ENCODE data around the gene CTSG. TPM values are rescaled to one million over a fixed set of nuclear protein-coding genes. Genes with fewer than 3 reads are reported as not detected.
"Not testable (repeated sequence)": the region's sequence is repeated elsewhere in the genome, so short reads cannot be mapped to it uniquely, and the experiment has no call there.

Gene CTSG
- total and polyA plus RNA-seq, 2 experiments from 2014 or later, result not detected

- DNase-seq, result peak; percentile 40
- no peaks in the 10 kb centered on the region for H3K79me2 ChIP-seq (ENCODE audit: insufficient read depth)
- in situ Hi-C loops (cut with MboI), result no loop called here
- no peak overlapping the region for H3K4me3 ChIP-seq
- H3K9me2 ChIP-seq (ENCODE audit: insufficient read depth), result no peaks in the 10 kb centered on the region
- no peaks in the 10 kb centered on the region for H4K20me1 ChIP-seq (ENCODE audit: insufficient read depth)
- no peaks in the 10 kb centered on the region for H3F3A ChIP-seq (ENCODE audit: insufficient read depth)
- H3K4me1 ChIP-seq (ENCODE audit: insufficient read depth), result no peaks in the 10 kb centered on the region
- H3K27me3 ChIP-seq (replicated peaks; ENCODE audit: insufficient read depth), result no peaks in the 10 kb centered on the region
- H3K9ac ChIP-seq, result no peak overlapping the region
- no peaks in the 10 kb centered on the region for H3K36me3 ChIP-seq (ENCODE audit: low read depth)
- no peak overlapping the region for H2AFZ ChIP-seq
- 9 to 14% methylated on average over 3 of the region's 3 CpGs for WGBS, 2 experiments (ENCODE audit: low coverage in 1 of 2, low lambda C conversion rate in 2 of 2, missing lambda C conversion rate in 2 of 2)
- H3K9me3 ChIP-seq (ENCODE audit: low read depth), result no peaks in the 10 kb centered on the region
- H3K27ac ChIP-seq, result no peak overlapping the region
- TF ChIP-seq EZH2 (IDR thresholded peaks at IDR 0.05; ENCODE audit: insufficient read depth, poor library complexity, severe bottlenecking), result no peak
- TF ChIP-seq EZH2phosphoT487 (IDR thresholded peaks at IDR 0.05; ENCODE audit: insufficient read depth, low read depth), result no peak
- H3K4me2 ChIP-seq (ENCODE audit: unreplicated experiment), result no peak overlapping the region
Observed at GRCh38 chr14:24605435-24606190, 29.6 kb upstream of the CTSG start.

- TF ChIP-seq EZH2phosphoT487 (IDR thresholded peaks at IDR 0.05; ENCODE audit: insufficient read depth, low read depth) (no peak), EZH2 (IDR thresholded peaks at IDR 0.05; ENCODE audit: insufficient read depth, poor library complexity, severe bottlenecking) (no peak)
- no peaks in the 10 kb centered on the region for H3K79me2 ChIP-seq (ENCODE audit: insufficient read depth)
- DNase-seq, result no peak
- H3F3A ChIP-seq (ENCODE audit: insufficient read depth), result no peaks in the 10 kb centered on the region
- in situ Hi-C loops (cut with MboI), result no loop called here
- H3K36me3 ChIP-seq (ENCODE audit: low read depth), result no peaks in the 10 kb centered on the region
- no peaks in the 10 kb centered on the region for H3K4me1 ChIP-seq (ENCODE audit: insufficient read depth)
- H3K9ac ChIP-seq, result no peak overlapping the region
- no peak overlapping the region for H3K4me3 ChIP-seq
- no peaks in the 10 kb centered on the region for H3K9me2 ChIP-seq (ENCODE audit: insufficient read depth)
- no peaks in the 10 kb centered on the region for H4K20me1 ChIP-seq (ENCODE audit: insufficient read depth)
- no peak overlapping the region for H3K4me2 ChIP-seq (ENCODE audit: unreplicated experiment)
- H3K27me3 ChIP-seq (replicated peaks; ENCODE audit: insufficient read depth), result no peaks in the 10 kb centered on the region
- H3K9me3 ChIP-seq (ENCODE audit: low read depth), result no peaks in the 10 kb centered on the region
- H3K27ac ChIP-seq, result no peak overlapping the region
- no peak overlapping the region for H2AFZ ChIP-seq
Observed at GRCh38 chr14:24597403-24597802, 21.4 kb upstream of the CTSG start.

- Histone ChIP-seq H3K36me3 (ENCODE audit: low read depth) (no peaks in the 10 kb centered on the region), H3K4me2 (ENCODE audit: unreplicated experiment) (no peak overlapping the region), H2AFZ (no peak overlapping the region), H3K9ac (no peak overlapping the region), H3K9me3 (ENCODE audit: low read depth) (no peaks in the 10 kb centered on the region), H3K9me2 (ENCODE audit: insufficient read depth) (no peaks in the 10 kb centered on the region), H3K27ac (no peak overlapping the region), H3F3A (ENCODE audit: insufficient read depth) (no peaks in the 10 kb centered on the region), H3K27me3 (replicated peaks; ENCODE audit: insufficient read depth) (no peaks in the 10 kb centered on the region), H4K20me1 (ENCODE audit: insufficient read depth) (no peaks in the 10 kb centered on the region), H3K79me2 (ENCODE audit: insufficient read depth) (no peaks in the 10 kb centered on the region), H3K4me3 (no peak overlapping the region), H3K4me1 (ENCODE audit: insufficient read depth) (no peaks in the 10 kb centered on the region)
- 36 to 47% methylated on average over 3 of the region's 3 CpGs for WGBS, 2 experiments (ENCODE audit: low coverage in 1 of 2, low lambda C conversion rate in 2 of 2, missing lambda C conversion rate in 2 of 2)
- TF ChIP-seq EZH2 (IDR thresholded peaks at IDR 0.05; ENCODE audit: insufficient read depth, poor library complexity, severe bottlenecking), result no peak
- TF ChIP-seq EZH2phosphoT487 (IDR thresholded peaks at IDR 0.05; ENCODE audit: insufficient read depth, low read depth), result no peak
- no peak for DNase-seq
- in situ Hi-C loops (cut with MboI), result no loop called here
Observed at GRCh38 chr14:24595073-24595808, 19.2 kb upstream of the CTSG start.

GRCh38 chr14:24591004-24591403, 15.0 kb upstream of the CTSG start:
- H3K36me3 ChIP-seq (ENCODE audit: low read depth); DNase-seq; H3F3A ChIP-seq (ENCODE audit: insufficient read depth); H3K4me1 ChIP-seq (ENCODE audit: insufficient read depth); H3K9me3 ChIP-seq (ENCODE audit: low read depth); H3K9me2 ChIP-seq (ENCODE audit: insufficient read depth); H3K79me2 ChIP-seq (ENCODE audit: insufficient read depth); H2AFZ ChIP-seq; H4K20me1 ChIP-seq (ENCODE audit: insufficient read depth); H3K27ac ChIP-seq; H3K9ac ChIP-seq; H3K4me3 ChIP-seq; in situ Hi-C loops (cut with MboI); H3K27me3 ChIP-seq (replicated peaks; ENCODE audit: insufficient read depth); H3K4me2 ChIP-seq (ENCODE audit: unreplicated experiment): not testable (repeated sequence)
- WGBS, 2 experiments (ENCODE audit: low coverage in 1 of 2, low lambda C conversion rate in 2 of 2, missing lambda C conversion rate in 2 of 2), result 10 to 13% methylated on average over 2 of the region's 2 CpGs

GRCh38 chr14:24584402-24584801, 8.4 kb upstream of the CTSG start:
- H3K4me2 ChIP-seq (ENCODE audit: unreplicated experiment); H3K27ac ChIP-seq; H3K79me2 ChIP-seq (ENCODE audit: insufficient read depth); H3K9me2 ChIP-seq (ENCODE audit: insufficient read depth); H3K4me3 ChIP-seq; H3K36me3 ChIP-seq (ENCODE audit: low read depth); H3K4me1 ChIP-seq (ENCODE audit: insufficient read depth); in situ Hi-C loops (cut with MboI); H3K9me3 ChIP-seq (ENCODE audit: low read depth); H3K9ac ChIP-seq; DNase-seq; H3F3A ChIP-seq (ENCODE audit: insufficient read depth); H2AFZ ChIP-seq; H3K27me3 ChIP-seq (replicated peaks; ENCODE audit: insufficient read depth); H4K20me1 ChIP-seq (ENCODE audit: insufficient read depth): not testable (repeated sequence)
- 40 to 43% methylated on average over 3 of the region's 3 CpGs for WGBS, 2 experiments (ENCODE audit: low coverage in 1 of 2, low lambda C conversion rate in 2 of 2, missing lambda C conversion rate in 2 of 2)

Measured in GM23248 (cell line).